Mesothelial cell of epicardium (in vitro differentiated cells): Measurements from ENCODE around the gene KISS1R. TPM values are rescaled to one million over a fixed set of nuclear protein-coding genes. Genes with fewer than 3 reads are reported as not detected.
"Not testable (repeated sequence)": the region's sequence is repeated elsewhere in the genome, so short reads cannot be mapped to it uniquely, and the experiment has no call there.

ENCODE experiments used
- DNase-seq, 2 experiments: peaks; one replicate each; pipeline ENCODE4 v3.0.0; 2021; ENCODE audit warnings: low spot score in 2 of 2; ENCODE audit not compliant: unreplicated experiment in 2 of 2
- H3K27ac Mint-ChIP-seq: 2 replicates; pipeline ENCODE4 v1.8.0; 2021; ENCODE audit warnings: mixed read lengths
- H3K27me3 Mint-ChIP-seq: 2 replicates; pipeline ENCODE4 v1.8.0; 2021; ENCODE audit warnings: low read depth, mixed read lengths
- H3K36me3 Mint-ChIP-seq: 2 replicates; pipeline ENCODE4 v1.8.0; 2021; ENCODE audit warnings: mixed read lengths
- H3K4me1 Mint-ChIP-seq: 2 replicates; pipeline ENCODE4 v1.8.0; 2021; ENCODE audit warnings: mixed read lengths
- H3K4me3 Mint-ChIP-seq: 2 replicates; pipeline ENCODE4 v1.8.0; 2021; ENCODE audit warnings: mild to moderate bottlenecking, moderate library complexity, mixed read lengths
- H3K9me3 Mint-ChIP-seq: 2 replicates; pipeline ENCODE4 v1.8.0; 2021; ENCODE audit warnings: mixed read lengths
- CTCF ChIP-seq: fragments of 200-600 bp; sonication (generic); IDR thresholded peaks from one replicate; pipeline ENCODE4 v1.5.0; 2021; ENCODE audit warnings: antibody characterized with exemption; ENCODE audit not compliant: unreplicated experiment
- total RNA-seq: library from RNA; stranded (reverse); gene quantifications from 3 replicates; pipeline ENCODE4 v1.2.1, GENCODE V29; 2021

Gene KISS1R
- total RNA-seq, 1 donor from 2014 or later, result 1.5 TPM

GRCh38 chr19:887072-887471 is 30.1 kb upstream of the KISS1R start:
- Mint-ChIP-seq H3K4me3 (no peak overlapping the region), H3K9me3 (no peaks in the 10 kb centered on the region), H3K4me1 (no peaks in the 10 kb centered on the region), H3K27me3 (no peaks in the 10 kb centered on the region), H3K36me3 (peaks cover 13% of the 10 kb centered on the region), H3K27ac (no peak overlapping the region)
- no peak for TF ChIP-seq CTCF
- DNase-seq, result no peak

- peaks cover 9% of the 10 kb centered on the region for H3K36me3 Mint-ChIP-seq
- H3K4me3 Mint-ChIP-seq, result no peak overlapping the region
- no peaks in the 10 kb centered on the region for H3K4me1 Mint-ChIP-seq
- H3K27ac Mint-ChIP-seq, result no peak overlapping the region
- DNase-seq, result no peak
- no peaks in the 10 kb centered on the region for H3K9me3 Mint-ChIP-seq
- TF ChIP-seq CTCF, result no peak
- H3K27me3 Mint-ChIP-seq, result no peaks in the 10 kb centered on the region
Measured at GRCh38 chr19:887599-887998, 29.5 kb upstream of the KISS1R start.

- no peak for TF ChIP-seq CTCF
- Mint-ChIP-seq H3K9me3 (no peaks in the 10 kb centered on the region), H3K27me3 (peaks cover 2% of the 10 kb centered on the region), H3K4me3 (no peak overlapping the region), H3K27ac (no peak overlapping the region), H3K4me1 (no peaks in the 10 kb centered on the region), H3K36me3 (peaks cover 7% of the 10 kb centered on the region)
- DNase-seq, result no peak
Measured at GRCh38 chr19:888581-889385, 28.4 kb upstream of the KISS1R start.

GRCh38 chr19:889662-890295 is 27.4 kb upstream of the KISS1R start:
- H3K4me3 Mint-ChIP-seq, result peak overlapping the region; percentile 24
- DNase-seq, result no peak
- H3K27me3 Mint-ChIP-seq, result peaks cover 2% of the 10 kb centered on the region
- no peaks in the 10 kb centered on the region for H3K9me3 Mint-ChIP-seq
- H3K36me3 Mint-ChIP-seq, result peaks cover 7% of the 10 kb centered on the region
- no peak overlapping the region for H3K27ac Mint-ChIP-seq
- H3K4me1 Mint-ChIP-seq, result no peaks in the 10 kb centered on the region
- no peak for TF ChIP-seq CTCF

- no peak for TF ChIP-seq CTCF
- H3K36me3 Mint-ChIP-seq, result peaks cover 7% of the 10 kb centered on the region
- peaks cover 2% of the 10 kb centered on the region for H3K27me3 Mint-ChIP-seq
- peak overlapping the region; percentile 12 for H3K27ac Mint-ChIP-seq
- peak overlapping the region; percentile 61 for H3K4me3 Mint-ChIP-seq
- no peaks in the 10 kb centered on the region for H3K9me3 Mint-ChIP-seq
- no peaks in the 10 kb centered on the region for H3K4me1 Mint-ChIP-seq
- DNase-seq, result no peak
Measured at GRCh38 chr19:890831-891230, 26.3 kb upstream of the KISS1R start.

GRCh38 chr19:891421-892200 is 25.5 kb upstream of the KISS1R start:
- not testable (repeated sequence) for H3K4me1 Mint-ChIP-seq, H3K27ac Mint-ChIP-seq, H3K27me3 Mint-ChIP-seq, DNase-seq, H3K9me3 Mint-ChIP-seq, H3K36me3 Mint-ChIP-seq
- peak overlapping the region; percentile 78 for H3K4me3 Mint-ChIP-seq
